H1 (cell line): ENCODE results near the gene DDR1. TPM values are rescaled to one million over a fixed set of nuclear protein-coding genes. Genes with fewer than 3 reads are reported as not detected.

Experiments
- KDM5A ChIP-seq: fragments of 200-600 bp; IDR thresholded peaks from 2 replicates; pipeline ENCODE4 v1.7.1; 2012; ENCODE audit warnings: mild to moderate bottlenecking, low read length, inconsistent platforms, mixed read lengths
- polyA plus RNA-seq, 7 experiments: library from polyadenylated mRNA; depleted of rRNA in 3 of 7; stranded (reverse) in 5 of 7; unstranded in 2 of 7; fragments of >200 nt in 5 of 7; fragments of 200-250 nt in 2 of 7; gene quantifications; 1 replicate in 5 of 7; 2 replicates in 1 of 7; 4 replicates in 1 of 7; pipeline versions ENCODE4 v1.2.1 to v1.2.3, GENCODE V29; 2011 to 2013; ENCODE audit warnings: missing spikeins in 2 of 7, mixed read lengths in 2 of 7
- total RNA-seq: library from RNA; stranded (reverse); fragmentation: NEBNext Ultra II Directional; extraction: Animal tissue kit (Norgen Biotek cat#: 25700); gene quantifications from 2 replicates; pipeline ENCODE4 v1.2.1, GENCODE V29; 2021
- TF ChIP-seq, protein P1 (sequence below): fragments of 300-600 bp; sonication (generic); IDR thresholded peaks from 2 replicates; pipeline ENCODE4 v1.7.1; 2012; ENCODE audit warnings: low read length, moderate library complexity, mild to moderate bottlenecking, inconsistent platforms; ENCODE audit not compliant: insufficient replicate concordance
- TF ChIP-seq, protein P2 (sequence below): IDR thresholded peaks from 2 replicates; pipeline ENCODE4 v1.6.1; 2011; ENCODE audit warnings: low read depth, mild to moderate bottlenecking, low read length; ENCODE audit not compliant: insufficient read depth

The DDR1 gene
- total and polyA plus RNA-seq, 2 of the 8 experiments (the other 6 are each of a cell fraction or from before 2014, with no cell fraction given), result 99.4 to 181 TPM

DNA sequence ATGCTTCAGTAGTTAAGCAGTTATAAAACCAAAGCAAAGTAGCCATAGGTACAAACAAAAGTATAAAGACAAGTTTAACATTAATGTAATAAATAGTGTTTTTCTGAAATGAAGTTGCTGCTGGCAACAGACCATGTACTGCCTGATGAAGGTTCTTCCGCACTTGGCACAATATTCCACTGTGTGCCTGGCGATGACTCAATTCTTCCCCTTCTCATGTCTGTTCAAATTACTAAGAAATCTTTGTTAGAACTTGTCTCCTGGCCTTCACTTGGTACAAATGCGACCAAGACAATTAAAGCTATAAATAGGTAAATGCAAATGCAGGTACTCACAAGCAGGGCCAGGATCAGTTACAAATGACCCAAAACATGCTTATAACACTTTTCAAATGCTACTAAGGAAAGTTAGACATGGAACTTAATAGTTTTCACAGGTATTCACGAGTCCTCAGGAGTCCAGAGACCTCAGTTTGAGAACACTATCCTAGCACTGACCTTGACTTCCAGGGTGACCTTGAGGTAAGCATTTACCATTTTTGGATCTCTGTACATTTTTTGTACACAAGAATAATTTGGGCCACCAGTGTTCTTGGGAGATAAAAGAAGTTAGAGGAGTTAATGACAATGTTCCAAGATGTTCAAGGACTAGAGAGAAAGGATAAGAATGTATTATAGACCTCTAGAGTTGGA is 8.1 kb upstream of the DDR1 start (continued):
- TF ChIP-seq KDM5A, result no peak
- TF ChIP-seq, protein P1, sequence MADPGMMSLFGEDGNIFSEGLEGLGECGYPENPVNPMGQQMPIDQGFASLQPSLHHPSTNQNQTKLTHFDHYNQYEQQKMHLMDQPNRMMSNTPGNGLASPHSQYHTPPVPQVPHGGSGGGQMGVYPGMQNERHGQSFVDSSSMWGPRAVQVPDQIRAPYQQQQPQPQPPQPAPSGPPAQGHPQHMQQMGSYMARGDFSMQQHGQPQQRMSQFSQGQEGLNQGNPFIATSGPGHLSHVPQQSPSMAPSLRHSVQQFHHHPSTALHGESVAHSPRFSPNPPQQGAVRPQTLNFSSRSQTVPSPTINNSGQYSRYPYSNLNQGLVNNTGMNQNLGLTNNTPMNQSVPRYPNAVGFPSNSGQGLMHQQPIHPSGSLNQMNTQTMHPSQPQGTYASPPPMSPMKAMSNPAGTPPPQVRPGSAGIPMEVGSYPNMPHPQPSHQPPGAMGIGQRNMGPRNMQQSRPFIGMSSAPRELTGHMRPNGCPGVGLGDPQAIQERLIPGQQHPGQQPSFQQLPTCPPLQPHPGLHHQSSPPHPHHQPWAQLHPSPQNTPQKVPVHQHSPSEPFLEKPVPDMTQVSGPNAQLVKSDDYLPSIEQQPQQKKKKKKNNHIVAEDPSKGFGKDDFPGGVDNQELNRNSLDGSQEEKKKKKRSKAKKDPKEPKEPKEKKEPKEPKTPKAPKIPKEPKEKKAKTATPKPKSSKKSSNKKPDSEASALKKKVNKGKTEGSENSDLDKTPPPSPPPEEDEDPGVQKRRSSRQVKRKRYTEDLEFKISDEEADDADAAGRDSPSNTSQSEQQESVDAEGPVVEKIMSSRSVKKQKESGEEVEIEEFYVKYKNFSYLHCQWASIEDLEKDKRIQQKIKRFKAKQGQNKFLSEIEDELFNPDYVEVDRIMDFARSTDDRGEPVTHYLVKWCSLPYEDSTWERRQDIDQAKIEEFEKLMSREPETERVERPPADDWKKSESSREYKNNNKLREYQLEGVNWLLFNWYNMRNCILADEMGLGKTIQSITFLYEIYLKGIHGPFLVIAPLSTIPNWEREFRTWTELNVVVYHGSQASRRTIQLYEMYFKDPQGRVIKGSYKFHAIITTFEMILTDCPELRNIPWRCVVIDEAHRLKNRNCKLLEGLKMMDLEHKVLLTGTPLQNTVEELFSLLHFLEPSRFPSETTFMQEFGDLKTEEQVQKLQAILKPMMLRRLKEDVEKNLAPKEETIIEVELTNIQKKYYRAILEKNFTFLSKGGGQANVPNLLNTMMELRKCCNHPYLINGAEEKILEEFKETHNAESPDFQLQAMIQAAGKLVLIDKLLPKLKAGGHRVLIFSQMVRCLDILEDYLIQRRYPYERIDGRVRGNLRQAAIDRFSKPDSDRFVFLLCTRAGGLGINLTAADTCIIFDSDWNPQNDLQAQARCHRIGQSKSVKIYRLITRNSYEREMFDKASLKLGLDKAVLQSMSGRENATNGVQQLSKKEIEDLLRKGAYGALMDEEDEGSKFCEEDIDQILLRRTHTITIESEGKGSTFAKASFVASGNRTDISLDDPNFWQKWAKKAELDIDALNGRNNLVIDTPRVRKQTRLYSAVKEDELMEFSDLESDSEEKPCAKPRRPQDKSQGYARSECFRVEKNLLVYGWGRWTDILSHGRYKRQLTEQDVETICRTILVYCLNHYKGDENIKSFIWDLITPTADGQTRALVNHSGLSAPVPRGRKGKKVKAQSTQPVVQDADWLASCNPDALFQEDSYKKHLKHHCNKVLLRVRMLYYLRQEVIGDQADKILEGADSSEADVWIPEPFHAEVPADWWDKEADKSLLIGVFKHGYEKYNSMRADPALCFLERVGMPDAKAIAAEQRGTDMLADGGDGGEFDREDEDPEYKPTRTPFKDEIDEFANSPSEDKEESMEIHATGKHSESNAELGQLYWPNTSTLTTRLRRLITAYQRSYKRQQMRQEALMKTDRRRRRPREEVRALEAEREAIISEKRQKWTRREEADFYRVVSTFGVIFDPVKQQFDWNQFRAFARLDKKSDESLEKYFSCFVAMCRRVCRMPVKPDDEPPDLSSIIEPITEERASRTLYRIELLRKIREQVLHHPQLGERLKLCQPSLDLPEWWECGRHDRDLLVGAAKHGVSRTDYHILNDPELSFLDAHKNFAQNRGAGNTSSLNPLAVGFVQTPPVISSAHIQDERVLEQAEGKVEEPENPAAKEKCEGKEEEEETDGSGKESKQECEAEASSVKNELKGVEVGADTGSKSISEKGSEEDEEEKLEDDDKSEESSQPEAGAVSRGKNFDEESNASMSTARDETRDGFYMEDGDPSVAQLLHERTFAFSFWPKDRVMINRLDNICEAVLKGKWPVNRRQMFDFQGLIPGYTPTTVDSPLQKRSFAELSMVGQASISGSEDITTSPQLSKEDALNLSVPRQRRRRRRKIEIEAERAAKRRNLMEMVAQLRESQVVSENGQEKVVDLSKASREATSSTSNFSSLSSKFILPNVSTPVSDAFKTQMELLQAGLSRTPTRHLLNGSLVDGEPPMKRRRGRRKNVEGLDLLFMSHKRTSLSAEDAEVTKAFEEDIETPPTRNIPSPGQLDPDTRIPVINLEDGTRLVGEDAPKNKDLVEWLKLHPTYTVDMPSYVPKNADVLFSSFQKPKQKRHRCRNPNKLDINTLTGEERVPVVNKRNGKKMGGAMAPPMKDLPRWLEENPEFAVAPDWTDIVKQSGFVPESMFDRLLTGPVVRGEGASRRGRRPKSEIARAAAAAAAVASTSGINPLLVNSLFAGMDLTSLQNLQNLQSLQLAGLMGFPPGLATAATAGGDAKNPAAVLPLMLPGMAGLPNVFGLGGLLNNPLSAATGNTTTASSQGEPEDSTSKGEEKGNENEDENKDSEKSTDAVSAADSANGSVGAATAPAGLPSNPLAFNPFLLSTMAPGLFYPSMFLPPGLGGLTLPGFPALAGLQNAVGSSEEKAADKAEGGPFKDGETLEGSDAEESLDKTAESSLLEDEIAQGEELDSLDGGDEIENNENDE, result no peak
- TF ChIP-seq, protein P2, sequence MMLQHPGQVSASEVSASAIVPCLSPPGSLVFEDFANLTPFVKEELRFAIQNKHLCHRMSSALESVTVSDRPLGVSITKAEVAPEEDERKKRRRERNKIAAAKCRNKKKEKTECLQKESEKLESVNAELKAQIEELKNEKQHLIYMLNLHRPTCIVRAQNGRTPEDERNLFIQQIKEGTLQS, result no peak
